HG02798 (cell line): Measurements from ENCODE around the gene VPS13D.

Experiments
- ATAC-seq: cut with Tn5 transposase; IDR thresholded peaks from one replicate; pipeline ENCODE4 v1.9.1; 2021; ENCODE audit warnings: mild to moderate bottlenecking; ENCODE audit not compliant: unreplicated experiment, poor library complexity

Gene VPS13D, protein sequence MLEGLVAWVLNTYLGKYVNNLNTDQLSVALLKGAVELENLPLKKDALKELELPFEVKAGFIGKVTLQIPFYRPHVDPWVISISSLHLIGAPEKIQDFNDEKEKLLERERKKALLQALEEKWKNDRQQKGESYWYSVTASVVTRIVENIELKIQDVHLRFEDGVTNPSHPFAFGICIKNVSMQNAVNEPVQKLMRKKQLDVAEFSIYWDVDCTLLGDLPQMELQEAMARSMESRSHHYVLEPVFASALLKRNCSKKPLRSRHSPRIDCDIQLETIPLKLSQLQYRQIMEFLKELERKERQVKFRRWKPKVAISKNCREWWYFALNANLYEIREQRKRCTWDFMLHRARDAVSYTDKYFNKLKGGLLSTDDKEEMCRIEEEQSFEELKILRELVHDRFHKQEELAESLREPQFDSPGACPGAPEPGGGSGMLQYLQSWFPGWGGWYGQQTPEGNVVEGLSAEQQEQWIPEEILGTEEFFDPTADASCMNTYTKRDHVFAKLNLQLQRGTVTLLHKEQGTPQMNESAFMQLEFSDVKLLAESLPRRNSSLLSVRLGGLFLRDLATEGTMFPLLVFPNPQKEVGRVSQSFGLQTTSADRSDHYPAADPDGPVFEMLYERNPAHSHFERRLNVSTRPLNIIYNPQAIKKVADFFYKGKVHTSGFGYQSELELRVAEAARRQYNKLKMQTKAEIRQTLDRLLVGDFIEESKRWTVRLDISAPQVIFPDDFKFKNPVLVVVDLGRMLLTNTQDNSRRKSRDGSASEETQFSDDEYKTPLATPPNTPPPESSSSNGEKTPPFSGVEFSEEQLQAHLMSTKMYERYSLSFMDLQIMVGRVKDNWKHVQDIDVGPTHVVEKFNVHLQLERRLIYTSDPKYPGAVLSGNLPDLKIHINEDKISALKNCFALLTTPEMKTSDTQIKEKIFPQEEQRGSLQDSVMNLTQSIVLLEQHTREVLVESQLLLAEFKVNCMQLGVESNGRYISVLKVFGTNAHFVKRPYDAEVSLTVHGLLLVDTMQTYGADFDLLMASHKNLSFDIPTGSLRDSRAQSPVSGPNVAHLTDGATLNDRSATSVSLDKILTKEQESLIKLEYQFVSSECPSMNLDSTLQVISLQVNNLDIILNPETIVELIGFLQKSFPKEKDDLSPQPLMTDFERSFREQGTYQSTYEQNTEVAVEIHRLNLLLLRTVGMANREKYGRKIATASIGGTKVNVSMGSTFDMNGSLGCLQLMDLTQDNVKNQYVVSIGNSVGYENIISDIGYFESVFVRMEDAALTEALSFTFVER (N-terminal part only)

DNA sequence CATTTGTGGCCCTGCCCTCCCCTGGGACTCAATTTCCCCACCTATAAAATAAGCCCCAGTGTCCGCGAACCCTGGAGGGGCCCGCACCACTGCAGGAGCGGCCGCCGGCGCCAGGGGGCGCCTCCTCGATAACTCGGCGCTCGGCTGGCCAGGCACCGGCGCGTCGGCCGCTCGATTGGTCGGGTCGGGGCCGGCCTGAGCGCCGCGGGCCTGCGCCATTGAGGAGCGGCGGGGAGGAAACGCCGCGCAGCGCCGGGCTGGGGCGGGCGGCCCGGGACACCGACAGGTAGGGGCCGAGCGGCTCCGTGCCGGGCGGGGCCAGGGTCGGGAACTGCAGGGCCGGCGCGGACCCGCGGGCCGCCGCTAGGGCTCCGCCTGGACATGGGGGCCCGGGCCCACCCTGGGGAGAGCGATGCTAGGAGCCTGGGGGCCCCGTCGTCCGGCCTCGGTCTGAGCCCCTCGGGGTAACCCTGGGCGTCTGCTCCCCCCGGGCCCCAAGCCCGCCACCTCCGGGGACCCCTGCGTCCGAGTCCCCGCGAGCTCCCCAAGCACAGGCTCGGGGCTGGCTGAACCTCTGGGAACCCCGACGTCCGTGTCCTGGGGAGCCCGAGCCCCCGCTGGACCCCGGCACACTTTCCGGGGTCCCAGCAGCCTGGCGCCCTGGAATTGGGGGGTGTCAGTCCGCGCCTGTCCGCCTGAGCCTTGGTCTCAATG lies at the start of gene VPS13D:
Gene VPS13D (plus strand): TSS at position 196 of the 714 bp plus-strand sequence. CDS start 4,237 bp downstream, outside the sequence.
- ATAC-seq: peak; percentile 89

GRCh38 chr1:12180315-12180714 lies 49.5 kb upstream of the VPS13D start:
- ATAC-seq: no peak

DNA sequence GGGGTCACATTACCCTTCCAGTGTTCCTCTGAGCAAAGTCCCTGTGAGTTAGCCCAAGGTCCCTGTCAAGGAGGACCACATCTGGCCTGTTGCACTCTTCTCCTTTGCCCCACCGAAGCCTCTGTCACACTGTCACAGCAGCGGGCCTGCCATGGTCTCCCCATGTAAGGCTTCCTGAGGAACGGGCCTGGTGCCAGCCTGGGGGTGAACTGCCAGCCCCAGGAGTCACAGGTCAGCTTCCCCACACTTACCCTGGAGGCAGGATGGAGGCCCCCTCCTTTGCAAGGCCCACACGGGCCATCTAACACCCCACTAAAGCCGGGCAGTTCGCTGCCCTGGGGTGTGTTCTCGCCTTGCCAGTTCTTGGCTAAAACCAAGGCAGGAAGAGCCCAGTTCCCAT lies 48.9 kb upstream of the VPS13D start:
- ATAC-seq: no peak

GRCh38 chr1:12181568-12181967 lies 48.3 kb upstream of the VPS13D start:
- no peak for ATAC-seq

- no peak for ATAC-seq
These were observed 47.3 kb upstream of the VPS13D start for GRCh38 chr1:12182410-12182984.

- ATAC-seq: no peak
These were observed 46.6 kb upstream of the VPS13D start for GRCh38 chr1:12183095-12183794.

GRCh38 chr1:12184008-12184681 lies 45.7 kb upstream of the VPS13D start:
- ATAC-seq: no peak

GRCh38 chr1:12185036-12185917 lies 44.6 kb upstream of the VPS13D start:
- ATAC-seq: no peak

- no peak for ATAC-seq
These were observed 43.7 kb upstream of the VPS13D start for GRCh38 chr1:12185918-12186678.

DNA sequence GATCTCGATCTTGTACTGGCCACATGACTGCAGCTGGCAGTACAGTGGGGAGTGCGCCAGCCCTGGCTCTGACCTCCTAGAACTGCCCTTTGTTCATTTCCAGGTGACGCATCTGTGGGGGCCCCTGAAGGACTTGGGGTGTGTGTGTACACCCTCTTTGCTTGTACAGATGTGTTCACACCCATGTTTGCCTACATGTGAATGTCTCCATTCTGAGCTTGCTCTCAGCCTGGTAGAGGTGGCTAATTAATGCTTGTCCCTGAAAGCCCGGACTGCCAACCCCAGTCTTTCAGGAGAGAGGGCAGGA lies 43.2 kb upstream of the VPS13D start:
- ATAC-seq: no peak

GRCh38 chr1:12188115-12188514 lies 41.7 kb upstream of the VPS13D start:
- ATAC-seq: no peak

- ATAC-seq: no peak
These were observed 41.0 kb upstream of the VPS13D start for GRCh38 chr1:12188657-12189327.

- no peak for ATAC-seq
These were observed 40.5 kb upstream of the VPS13D start for GRCh38 chr1:12189328-12189682.

DNA sequence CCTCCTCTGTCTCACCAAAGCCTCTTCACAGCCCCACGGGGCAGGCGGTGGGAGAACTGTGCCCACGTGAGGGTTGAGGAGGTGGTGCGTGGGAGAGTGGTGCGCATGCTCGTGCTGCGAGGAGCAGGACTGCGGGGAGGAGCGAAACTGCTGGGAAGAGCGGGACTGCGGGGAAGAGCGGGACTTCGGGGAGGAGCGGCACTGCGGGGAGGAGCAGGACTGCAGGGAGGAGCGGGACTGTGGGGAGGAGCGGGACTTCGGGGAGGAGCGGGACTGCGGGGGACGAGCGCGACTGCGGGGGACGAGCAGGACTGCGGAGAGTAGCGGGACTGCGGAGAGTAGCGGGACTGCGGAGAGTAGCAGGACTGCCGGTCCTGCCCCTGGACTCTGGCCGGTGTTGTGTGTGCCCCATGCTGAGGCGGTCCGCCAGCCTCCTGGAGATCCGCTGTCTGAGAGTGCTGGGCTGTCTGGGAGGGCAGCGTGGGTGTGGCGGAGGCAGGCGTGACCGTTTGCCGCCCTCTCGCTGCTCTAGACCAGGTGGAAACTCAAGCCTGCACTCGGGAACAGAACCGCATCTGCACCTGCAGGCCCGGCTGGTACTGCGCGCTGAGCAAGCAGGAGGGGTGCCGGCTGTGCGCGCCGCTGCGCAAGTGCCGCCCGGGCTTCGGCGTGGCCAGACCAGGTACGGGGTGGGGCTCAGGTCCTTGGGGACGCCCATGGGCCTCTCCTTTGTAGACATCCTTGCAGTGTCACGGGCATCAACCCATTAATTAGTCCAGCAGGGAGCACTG lies 38.4 kb upstream of the VPS13D start:
- ATAC-seq: no peak

GRCh38 chr1:12194666-12195216 lies 35.1 kb upstream of the VPS13D start:
- no peak for ATAC-seq
